Mucosa of descending colon (tissue), 3 donors: ENCODE measurements around the gene CACNA1D. TPM values are rescaled to one million over a fixed set of nuclear protein-coding genes. Genes with fewer than 3 reads are reported as not detected.

Source experiments
- ATAC-seq: fragments of 200-7000 bp; cut with Tn5 transposase; one replicate; pipeline ENCODE4 v1.9.1; 2020; ENCODE audit warnings: mild to moderate bottlenecking, moderate library complexity
- DNase-seq, 3 donors: peaks; one replicate each; pipeline ENCODE4 v3.0.0-alpha.2; 2020
- H3K36me3 ChIP-seq: fragments of 200-600 bp; one replicate; pipeline ENCODE4 v1.8.0; 2021; ENCODE audit warnings: low read depth, mild to moderate bottlenecking
- H3K4me1 ChIP-seq: fragments of 200-600 bp; one replicate; pipeline ENCODE4 v1.8.0; 2021; ENCODE audit warnings: low read depth, mild to moderate bottlenecking
- H3K4me3 ChIP-seq: fragments of 200-600 bp; one replicate; pipeline ENCODE4 v1.8.0; 2021; ENCODE audit warnings: mild to moderate bottlenecking
- H3K9me3 ChIP-seq: fragments of 200-600 bp; one replicate; pipeline ENCODE4 v1.8.0; 2021; ENCODE audit warnings: mild to moderate bottlenecking
- CTCF ChIP-seq: fragments of 200-600 bp; IDR thresholded peaks from one replicate; pipeline ENCODE4 v1.8.0; 2022; ENCODE audit warnings: antibody characterized with exemption, mild to moderate bottlenecking
- intact Hi-C, 2 donors: fragments of 100-400 bp; cut with DNase I in 1 of 2; cut with micrococcal nuclease in 1 of 2; formaldehyde crosslinking; loops; one replicate each; pipeline versions ENCODE4 v1.11.0 to v1.11.1; 2022; cut with DNase I, micrococcal nuclease
- total RNA-seq, 3 donors: library from RNA; stranded (reverse); fragmentation: NEBNext Ultra II Directional in 2 of 3; extraction: Animal tissue kit (Norgen Biotek cat#: 25700) in 2 of 3; gene quantifications; one replicate each; pipeline versions ENCODE4 v1.2.1 to v1.2.4, GENCODE V29; 2021 to 2023
- donor health status: DM: no; HTN: no; CAD: no; lungs with moderate emphysema.
- donor health status: DM: no; HTN: no; CAD: no.
- donor health status: DM: no; HTN: yes; CAD: no.

Gene CACNA1D
- total RNA-seq, 3 donors from 2014 or later: 13.8 to 38.1 (median 22.2) TPM

GRCh38 chr3:53688989-53689388 is 194.6 kb downstream of the CACNA1D start:
- TF ChIP-seq CTCF: no peak
- Histone ChIP-seq H3K9me3 (no peaks in the 10 kb centered on the region), H3K4me3 (no peak overlapping the region), H3K4me1 (no peaks in the 10 kb centered on the region), H3K36me3 (no peaks in the 10 kb centered on the region)
- ATAC-seq: no peak
- DNase-seq: no peak
- intact Hi-C loops: no loop called here

GRCh38 chr3:53689681-53690080 is 195.3 kb downstream of the CACNA1D start:
- no peak for TF ChIP-seq CTCF
- intact Hi-C loops: no loop called here
- ATAC-seq (no peak), DNase-seq (no peak)
- H3K36me3 ChIP-seq: no peaks in the 10 kb centered on the region
- no peaks in the 10 kb centered on the region for H3K4me1 ChIP-seq
- H3K9me3 ChIP-seq: no peaks in the 10 kb centered on the region
- H3K4me3 ChIP-seq: no peak overlapping the region

DNA sequence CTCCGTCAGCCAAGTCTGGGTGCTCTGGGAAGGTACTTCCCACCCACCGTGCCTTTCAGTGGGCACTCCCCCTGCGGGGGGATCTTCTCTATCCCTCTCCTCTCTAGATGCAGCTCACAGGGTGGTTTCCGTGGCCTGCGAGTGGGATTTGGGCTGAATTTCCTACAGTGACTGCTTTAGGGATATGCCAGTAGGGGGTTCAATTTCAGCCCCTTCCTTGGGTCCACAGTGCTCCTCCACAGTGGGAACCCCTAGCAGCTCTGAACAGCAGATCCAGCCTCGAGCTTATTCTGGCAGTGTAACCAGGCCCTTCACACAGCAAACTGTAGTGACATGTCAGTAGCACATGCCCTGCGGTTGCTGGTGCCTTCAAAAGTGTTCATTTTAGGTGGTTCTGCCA is 196.1 kb downstream of the CACNA1D start:
- intact Hi-C loops: no loop called here
- ATAC-seq: no peak

GRCh38 chr3:53691349-53691748 is 196.9 kb downstream of the CACNA1D start:
- H3K4me1 ChIP-seq: no peaks in the 10 kb centered on the region
- no peaks in the 10 kb centered on the region for H3K36me3 ChIP-seq
- ATAC-seq (no peak), DNase-seq (no peak)
- TF ChIP-seq CTCF: no peak
- H3K9me3 ChIP-seq: no peaks in the 10 kb centered on the region
- intact Hi-C loops: no loop called here
- no peak overlapping the region for H3K4me3 ChIP-seq

More for the DNA sequence above, 196.1 kb downstream of the CACNA1D start:
- DNase-seq: no peak
- Histone ChIP-seq H3K36me3 (no peaks in the 10 kb centered on the region), H3K9me3 (no peaks in the 10 kb centered on the region), H3K4me3 (no peak overlapping the region), H3K4me1 (no peaks in the 10 kb centered on the region)
- TF ChIP-seq CTCF: no peak

- DNase-seq (no peak), ATAC-seq (no peak)
- intact Hi-C loops: no loop called here
- Histone ChIP-seq H3K9me3 (no peaks in the 10 kb centered on the region), H3K4me3 (no peak overlapping the region), H3K4me1 (no peaks in the 10 kb centered on the region), H3K36me3 (no peaks in the 10 kb centered on the region)
- TF ChIP-seq CTCF: no peak
Measured at GRCh38 chr3:53691885-53692284, 197.5 kb downstream of the CACNA1D start.

- ATAC-seq (no peak), DNase-seq (no peak)
- Histone ChIP-seq H3K9me3 (no peaks in the 10 kb centered on the region), H3K4me3 (no peak overlapping the region), H3K36me3 (no peaks in the 10 kb centered on the region), H3K4me1 (no peaks in the 10 kb centered on the region)
- intact Hi-C loops: no loop called here
- no peak for TF ChIP-seq CTCF
Measured at GRCh38 chr3:53693451-53693850, 199.0 kb downstream of the CACNA1D start.
